Suprapubic skin (tissue), 3 donors: ENCODE data around the gene PIGS.

Source experiments
- CTCF ChIP-seq, 2 donors: fragments of 200-600 bp in 1 of 2; fragments of 450-650 bp in 1 of 2; sonication (generic) in 1 of 2; IDR thresholded peaks; one replicate each; pipeline ENCODE4 v1.5.1; 2016 to 2019; ENCODE audit warnings: antibody characterized with exemption in 2 of 2, mild to moderate bottlenecking in 1 of 2, moderate library complexity in 1 of 2
- POLR2A ChIP-seq, 2 donors: fragments of 450-650 bp; IDR thresholded peaks; one replicate each; pipeline ENCODE4 v1.6.1; 2017; ENCODE audit warnings: antibody characterized with exemption in 2 of 2, mild to moderate bottlenecking in 2 of 2, moderate library complexity in 2 of 2

- TF ChIP-seq POLR2A (IDR thresholded peaks at IDR 0.05), result no peak
- TF ChIP-seq CTCF (IDR thresholded peaks at IDR 0.05), result no peak
These were observed 25.4 kb downstream of the PIGS start for GRCh38 chr17:28545787-28546415.
